Fibroblast of lung (primary cell): ENCODE measurements around the gene DPYSL4. TPM values are rescaled to one million over a fixed set of nuclear protein-coding genes. Genes with fewer than 3 reads are reported as not detected.

ENCODE experiments used
- DNase-seq, 2 donors: peaks; one replicate each; pipeline versions ENCODE4 v3.0.0 to v3.0.0-alpha.2; 2010; ENCODE audit warnings: low read depth in 2 of 2
- H2AFZ ChIP-seq: 2 replicates; pipeline ENCODE4 v1.5.1; 2012; ENCODE audit warnings: low read length, control low read depth, inconsistent platforms
- H3K27ac ChIP-seq: 2 replicates; pipeline ENCODE4 v1.5.1; 2011; ENCODE audit warnings: low read length, control low read depth; ENCODE audit not compliant: insufficient read depth
- H3K27me3 ChIP-seq: 2 replicates; pipeline ENCODE4 v1.5.1; 2011; ENCODE audit warnings: mild to moderate bottlenecking, low read length; ENCODE audit not compliant: control insufficient read depth, insufficient read depth
- H3K36me3 ChIP-seq: 2 replicates; pipeline ENCODE4 v1.5.1; 2011; ENCODE audit warnings: low read length; ENCODE audit not compliant: control insufficient read depth, insufficient read depth
- H3K4me1 ChIP-seq: 2 replicates; pipeline ENCODE4 v1.5.1; 2011; ENCODE audit warnings: low read length; ENCODE audit not compliant: control insufficient read depth, insufficient read depth; ENCODE audit errors: extremely low read depth
- H3K4me2 ChIP-seq: 2 replicates; pipeline ENCODE4 v1.5.1; 2011; ENCODE audit warnings: low read length, control low read depth; ENCODE audit not compliant: insufficient read depth; ENCODE audit errors: extremely low read depth
- H3K4me3 ChIP-seq, 4 experiments: fragments of 200-600 bp in 1 of 4; sonication (generic) in 1 of 4; replicated peaks in 1 of 4; 2 replicates each; pipeline ENCODE4 v1.5.1; 2011 to 2016; ENCODE audit warnings: low read length in 4 of 4, low read depth in 3 of 4, mild to moderate bottlenecking in 3 of 4, control low read depth in 2 of 4, inconsistent platforms in 1 of 4, mixed read lengths in 1 of 4; ENCODE audit not compliant: insufficient read depth in 1 of 4; ENCODE audit errors: control extremely low read depth in 1 of 4
- H3K79me2 ChIP-seq: 2 replicates; pipeline ENCODE4 v1.5.1; 2012; ENCODE audit warnings: mild to moderate bottlenecking, low read length, inconsistent platforms; ENCODE audit not compliant: control insufficient read depth, insufficient read depth
- H3K9ac ChIP-seq: 2 replicates; pipeline ENCODE4 v1.5.1; 2011; ENCODE audit warnings: mild to moderate bottlenecking, low read length, control low read depth; ENCODE audit not compliant: insufficient read depth
- H3K9me3 ChIP-seq: 2 replicates; pipeline ENCODE4 v1.5.1; 2012; ENCODE audit warnings: low read depth, low read length; ENCODE audit not compliant: control insufficient read depth, insufficient read depth
- H4K20me1 ChIP-seq: 2 replicates; pipeline ENCODE4 v1.5.1; 2011; ENCODE audit warnings: low read length; ENCODE audit not compliant: control insufficient read depth, insufficient read depth; ENCODE audit errors: extremely low read depth
- CTCF ChIP-seq, 2 donors: IDR thresholded peaks in 1 of 2; conservative IDR thresholded peaks in 1 of 2; 1 replicate in 1 of 2; 2 replicates in 1 of 2; pipeline ENCODE4 v1.5.1; 2011 to 2012; ENCODE audit warnings: low read length in 2 of 2, control low read depth in 1 of 2, inconsistent platforms in 1 of 2, low read depth in 1 of 2, mild to moderate bottlenecking in 1 of 2
- EZH2 ChIP-seq: IDR thresholded peaks from 2 replicates; pipeline ENCODE4 v1.5.1; 2012; ENCODE audit warnings: low read length, control low read depth, mild to moderate bottlenecking; ENCODE audit errors: missing control alignments
- polyA plus RNA-seq, 2 donors: library from polyadenylated mRNA; depleted of rRNA in 1 of 2; stranded (reverse) in 1 of 2; unstranded in 1 of 2; fragments of >200 nt; gene quantifications; 2 replicates each; pipeline ENCODE4 v1.2.1, GENCODE V29; 2011 to 2012; ENCODE audit warnings: missing spikeins in 1 of 2
- total RNA-seq: library from RNA; depleted of rRNA; stranded (reverse); fragments of >200 nt; gene quantifications from 2 replicates; pipeline ENCODE4 v1.2.1, GENCODE V29; 2014

Gene DPYSL4
- total and polyA plus RNA-seq, 2 donors (not counting 1 experiment from before 2014, with no cell fraction given): 0.83 to 1.4 TPM

GRCh38 chr10:132169766-132170560, 16.8 kb upstream of the DPYSL4 start:
- Histone ChIP-seq H3K27ac (no peak overlapping the region), H3K27me3 (no peaks in the 10 kb centered on the region)
- DNase-seq: no peak

GRCh38 chr10:132170561-132171361, 16.0 kb upstream of the DPYSL4 start:
- no peaks in the 10 kb centered on the region for H3K9me3 ChIP-seq
- no peaks in the 10 kb centered on the region for H3K27me3 ChIP-seq
- DNase-seq: no peak
- H3K36me3 ChIP-seq: no peaks in the 10 kb centered on the region
- no peak overlapping the region for H3K4me3 ChIP-seq
- H3K79me2 ChIP-seq: no peaks in the 10 kb centered on the region
- no peaks in the 10 kb centered on the region for H4K20me1 ChIP-seq
- no peak overlapping the region for H2AFZ ChIP-seq
- H3K4me1 ChIP-seq: no peaks in the 10 kb centered on the region
- no peak overlapping the region for H3K4me2 ChIP-seq
- no peak for TF ChIP-seq EZH2
- TF ChIP-seq CTCF (conservative IDR thresholded peaks at IDR 0.05 in 1 of 2, IDR thresholded peaks at IDR 0.05 in 1 of 2; ENCODE audit: low read depth in 1 of 2, low read length in 2 of 2): no peak
- no peak overlapping the region for H3K27ac ChIP-seq
- no peak overlapping the region for H3K9ac ChIP-seq

More at GRCh38 chr10:132169766-132170560, 16.8 kb upstream of the DPYSL4 start:
- Histone ChIP-seq H3K9me3 (no peaks in the 10 kb centered on the region), H3K4me3 (no peak overlapping the region), H3K36me3 (no peaks in the 10 kb centered on the region), H3K79me2 (no peaks in the 10 kb centered on the region), H3K4me1 (no peaks in the 10 kb centered on the region), H2AFZ (no peak overlapping the region), H4K20me1 (no peaks in the 10 kb centered on the region), H3K9ac (no peak overlapping the region), H3K4me2 (no peak overlapping the region)
- TF ChIP-seq EZH2 (no peak), CTCF (conservative IDR thresholded peaks at IDR 0.05 in 1 of 2, IDR thresholded peaks at IDR 0.05 in 1 of 2; ENCODE audit: low read depth in 1 of 2, low read length in 2 of 2) (no peak)
